Measurements from ENCODE around the gene ALK.
A peak's percentile ranks its signal among the peaks of the same experiment; 100 is the strongest.

ALK gene

GRCh38 chr2:29706171-29706720 lies 215.1 kb downstream of the ALK start:
- peak; percentile 17 for DNase-seq

- DNase-seq: no peak
These were observed 215.8 kb downstream of the ALK start for GRCh38 chr2:29705616-29706015.

- DNase-seq: peak; percentile 27
These were observed 218.1 kb downstream of the ALK start for GRCh38 chr2:29703336-29703735.

- no peak for DNase-seq
These were observed 219.1 kb downstream of the ALK start for GRCh38 chr2:29702276-29702675.

- peak; percentile 89 for DNase-seq
These were observed 220.8 kb downstream of the ALK start for GRCh38 chr2:29700560-29700959.

GRCh38 chr2:29699045-29699444 lies 222.3 kb downstream of the ALK start:
- DNase-seq: no peak

GRCh38 chr2:29698216-29698615 lies 223.2 kb downstream of the ALK start:
- peak; percentile 11 for DNase-seq

GRCh38 chr2:29697715-29698114 lies 223.7 kb downstream of the ALK start:
- no peak for DNase-seq

- DNase-seq: no peak
These were observed 224.2 kb downstream of the ALK start for GRCh38 chr2:29697181-29697580.

GRCh38 chr2:29694741-29695140 lies 226.6 kb downstream of the ALK start:
- no peak for DNase-seq

- no peak for DNase-seq
These were observed 229.9 kb downstream of the ALK start for GRCh38 chr2:29691391-29691950.

GRCh38 chr2:29689666-29690065 lies 231.7 kb downstream of the ALK start:
- DNase-seq: no peak

GRCh38 chr2:29688429-29688828 lies 233.0 kb downstream of the ALK start:
- no peak for DNase-seq

GRCh38 chr2:29687121-29687520 lies 234.3 kb downstream of the ALK start:
- DNase-seq: no peak

GRCh38 chr2:29676886-29677453 lies 244.4 kb downstream of the ALK start:
- DNase-seq: no peak

GRCh38 chr2:29664578-29664977 lies 256.8 kb downstream of the ALK start:
- DNase-seq: no peak

GRCh38 chr2:29663268-29663667 lies 258.1 kb downstream of the ALK start:
- peak; percentile 93 for DNase-seq

- DNase-seq: peak; percentile 73
These were observed 258.5 kb downstream of the ALK start for GRCh38 chr2:29662861-29663260.

- no peak for DNase-seq
These were observed 261.2 kb downstream of the ALK start for GRCh38 chr2:29660201-29660600.

- DNase-seq: no peak
These were observed 262.2 kb downstream of the ALK start for GRCh38 chr2:29659178-29659577.

GRCh38 chr2:29657674-29658073 lies 263.7 kb downstream of the ALK start:
- no peak for DNase-seq

- DNase-seq: peak; percentile 45
These were observed 265.8 kb downstream of the ALK start for GRCh38 chr2:29655391-29656086.

- peak; percentile 29 for DNase-seq
These were observed 270.7 kb downstream of the ALK start for GRCh38 chr2:29650631-29651097.

GRCh38 chr2:29644949-29645348 lies 276.4 kb downstream of the ALK start:
- no peak for DNase-seq

Data from fibroblast of skin of right biceps (primary cell).